Testis (tissue), 3 donors: ENCODE measurements around the gene RPL18A. TPM values are rescaled to one million over a fixed set of nuclear protein-coding genes. Genes with fewer than 3 reads are reported as not detected.

Experiments
- DNase-seq: peaks from one replicate; pipeline ENCODE4 v3.0.0-alpha.2; 2019
- H3K27ac ChIP-seq, 2 donors: fragments of 200-600 bp; sonication (generic); one replicate each; pipeline ENCODE4 v1.5.1; 2019
- H3K27me3 ChIP-seq: fragments of 200-600 bp; sonication (generic); one replicate; pipeline ENCODE4 v1.5.1; 2019
- H3K36me3 ChIP-seq: fragments of 200-600 bp; sonication (generic); one replicate; pipeline ENCODE4 v1.5.1; 2017; ENCODE audit warnings: low read depth; ENCODE audit errors: missing control alignments
- H3K4me1 ChIP-seq: fragments of 200-600 bp; sonication (generic); one replicate; pipeline ENCODE4 v1.5.1; 2019
- H3K4me3 ChIP-seq, 2 donors: fragments of 200-600 bp; sonication (generic); one replicate each; pipeline ENCODE4 v1.5.1; 2017 to 2019
- H3K9me3 ChIP-seq: fragments of 200-600 bp; sonication (generic); one replicate; pipeline ENCODE4 v1.5.1; 2017
- POLR2A ChIP-seq: fragments of 450-650 bp; IDR thresholded peaks from one replicate; pipeline ENCODE4 v1.6.1; 2017; ENCODE audit warnings: antibody characterized with exemption, mild to moderate bottlenecking, moderate library complexity
- WGBS, 2 donors: methylation state at CpG; one replicate each; pipeline ENCODE4 v1.1.5; 2018; 5-methylcytosine and 5-hydroxymethylcytosine counted together
- intact Hi-C: fragments of 100-400 bp; cut with DNase I; formaldehyde crosslinking; loops from one replicate; pipeline ENCODE4 v1.15.1; 2023; ENCODE audit warnings: low total_unique reads
- polyA plus RNA-seq: library from polyadenylated mRNA; stranded (reverse); fragments of 350-450 nt; fragmentation: Illumina TruSeq; extraction: RNeasy Lipid Tissue Mini Kit (QIAGEN cat#74804); gene quantifications from one replicate; pipeline ENCODE4 v1.2.3, GENCODE V29; 2014; ENCODE audit warnings: low read depth, low replicate concordance; ENCODE audit not compliant: insufficient read depth
- total RNA-seq, 2 donors: library from RNA; depleted of rRNA; stranded (reverse); fragments of >200 nt; gene quantifications; one replicate each; pipeline ENCODE4 v1.2.3, GENCODE V29; 2016
- TF ChIP-seq, protein P1 (sequence below), 3 experiments: fragments of 450-650 bp in 2 of 3; fragments of 200-600 bp in 1 of 3; sonication (generic) in 1 of 3; IDR thresholded peaks; one replicate each; pipeline ENCODE4 v1.5.1; 2016 to 2019; ENCODE audit warnings: antibody characterized with exemption in 3 of 3, mild to moderate bottlenecking in 2 of 3, moderate library complexity in 1 of 3

Gene RPL18A
- total and polyA plus RNA-seq, 3 donors from 2014 or later = 551 to 1,098 (median 828) TPM

GRCh38 chr19:17861542-17862402 is 2.1 kb downstream of the RPL18A start:
- no peak for DNase-seq
- no peaks in the 10 kb centered on the region for H3K36me3 ChIP-seq
- H3K27ac ChIP-seq = no peak overlapping the region
- TF ChIP-seq, protein P1, sequence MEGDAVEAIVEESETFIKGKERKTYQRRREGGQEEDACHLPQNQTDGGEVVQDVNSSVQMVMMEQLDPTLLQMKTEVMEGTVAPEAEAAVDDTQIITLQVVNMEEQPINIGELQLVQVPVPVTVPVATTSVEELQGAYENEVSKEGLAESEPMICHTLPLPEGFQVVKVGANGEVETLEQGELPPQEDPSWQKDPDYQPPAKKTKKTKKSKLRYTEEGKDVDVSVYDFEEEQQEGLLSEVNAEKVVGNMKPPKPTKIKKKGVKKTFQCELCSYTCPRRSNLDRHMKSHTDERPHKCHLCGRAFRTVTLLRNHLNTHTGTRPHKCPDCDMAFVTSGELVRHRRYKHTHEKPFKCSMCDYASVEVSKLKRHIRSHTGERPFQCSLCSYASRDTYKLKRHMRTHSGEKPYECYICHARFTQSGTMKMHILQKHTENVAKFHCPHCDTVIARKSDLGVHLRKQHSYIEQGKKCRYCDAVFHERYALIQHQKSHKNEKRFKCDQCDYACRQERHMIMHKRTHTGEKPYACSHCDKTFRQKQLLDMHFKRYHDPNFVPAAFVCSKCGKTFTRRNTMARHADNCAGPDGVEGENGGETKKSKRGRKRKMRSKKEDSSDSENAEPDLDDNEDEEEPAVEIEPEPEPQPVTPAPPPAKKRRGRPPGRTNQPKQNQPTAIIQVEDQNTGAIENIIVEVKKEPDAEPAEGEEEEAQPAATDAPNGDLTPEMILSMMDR (IDR thresholded peaks at IDR 0.05) = no peak
- TF ChIP-seq POLR2A = no peak
- H3K4me1 ChIP-seq = peaks cover 18% of the 10 kb centered on the region
- H3K4me3 ChIP-seq = no peak overlapping the region
- H3K9me3 ChIP-seq = no peaks in the 10 kb centered on the region
- intact Hi-C loops = no loop called here
- H3K27me3 ChIP-seq = no peaks in the 10 kb centered on the region
- WGBS, 2 donors = 70 to 79% methylated on average over 18 to 23 of the region's 23 CpGs

- H3K4me1 ChIP-seq = peaks cover 18% of the 10 kb centered on the region
- 79 to 96% methylated on average over 15 to 31 of the region's 31 CpGs for WGBS, 2 donors
- no peaks in the 10 kb centered on the region for H3K9me3 ChIP-seq
- H3K4me3 ChIP-seq = no peak overlapping the region
- intact Hi-C loops = no loop called here
- H3K36me3 ChIP-seq = no peaks in the 10 kb centered on the region
- no peak for DNase-seq
- TF ChIP-seq POLR2A = no peak
- TF ChIP-seq, protein P1 (IDR thresholded peaks at IDR 0.05) = no peak
- H3K27me3 ChIP-seq = no peaks in the 10 kb centered on the region
- peak overlapping the region in 1 of 2 donors; percentile 46 for H3K27ac ChIP-seq
Observed at GRCh38 chr19:17862711-17863519, 3.2 kb downstream of the RPL18A start.

DNA sequence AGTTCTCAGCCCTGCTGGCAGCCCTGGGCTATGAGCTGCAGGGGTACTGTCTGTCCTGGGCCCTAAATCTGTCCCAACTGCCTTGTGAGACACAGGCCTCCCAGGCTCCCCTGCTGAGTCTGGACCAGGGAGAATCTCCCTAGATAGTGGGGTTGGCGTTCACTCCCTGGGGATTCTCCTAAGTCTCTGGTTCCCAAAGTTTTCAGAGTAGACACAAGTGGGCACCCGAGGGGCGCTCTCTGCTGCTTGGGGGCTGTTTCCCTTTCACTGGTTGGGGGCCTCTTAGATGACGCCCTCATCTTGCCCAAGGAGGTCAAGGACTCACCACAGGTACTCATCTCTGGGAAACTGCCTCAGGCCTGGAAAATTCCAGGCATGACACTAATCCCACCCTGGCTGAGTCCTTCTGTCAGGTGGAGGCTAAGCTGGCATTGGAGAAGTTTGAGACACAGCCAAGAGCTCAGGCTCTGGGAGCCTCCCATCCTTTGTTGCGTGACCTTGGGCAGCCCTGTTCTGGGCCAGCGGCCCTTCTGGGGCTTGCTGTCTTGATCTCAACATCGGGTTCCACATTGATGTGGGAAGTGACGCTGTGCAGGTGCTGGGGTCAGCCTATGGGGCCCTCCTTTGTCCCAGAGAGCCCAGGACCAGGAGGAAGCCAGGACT is 3.9 kb downstream of the RPL18A start:
- H3K4me1 ChIP-seq = peaks cover 18% of the 10 kb centered on the region
- H3K36me3 ChIP-seq = no peaks in the 10 kb centered on the region
- no peaks in the 10 kb centered on the region for H3K27me3 ChIP-seq
- 45 to 78% methylated on average over 4 to 8 of the region's 8 CpGs for WGBS, 2 donors
- no peaks in the 10 kb centered on the region for H3K9me3 ChIP-seq
- intact Hi-C loops = no loop called here
- TF ChIP-seq, protein P1 (IDR thresholded peaks at IDR 0.05) = no peak
- TF ChIP-seq POLR2A = no peak
- peak; percentile 78 for DNase-seq
- H3K4me3 ChIP-seq = no peak overlapping the region
- H3K27ac ChIP-seq = peak overlapping the region; percentile 46 to 68

- Histone ChIP-seq H3K4me3 (no peak overlapping the region), H3K4me1 (peaks cover 17% of the 10 kb centered on the region), H3K27ac (no peak overlapping the region), H3K9me3 (no peaks in the 10 kb centered on the region), H3K36me3 (no peaks in the 10 kb centered on the region), H3K27me3 (no peaks in the 10 kb centered on the region)
- TF ChIP-seq, protein P1 (IDR thresholded peaks at IDR 0.05) = no peak
- no peak for TF ChIP-seq POLR2A
- DNase-seq = no peak
- intact Hi-C loops = no loop called here
- WGBS, 2 donors = 77% methylated on average over 11 to 13 of the region's 13 CpGs
Observed at GRCh38 chr19:17865364-17866311, 5.9 kb downstream of the RPL18A start.
